Mesenchymal stem cell (in vitro differentiated cells and primary cell): ENCODE data around the gene GPRC5C. TPM values are rescaled to one million over a fixed set of nuclear protein-coding genes. Genes with fewer than 3 reads are reported as not detected.

Experiments used
- small RNA-seq: library from polyadenylated mRNA; stranded (forward); fragments of <200 nt; extraction: miRNeasy Mini kit (QIAGEN cat#:217004); gene quantifications from one replicate; pipeline ENCODE3, GENCODE V24; 2013; ENCODE audit warnings: low read depth

Gene GPRC5C

Small RNA genes within 50 kb of the gene (small RNA-seq; reads per million reads assigned to genes)
- gene RNA5SP448 = not detected
